ENCODE measurements around the gene OMP.
A peak's percentile ranks its signal among the peaks of the same experiment; 100 is the strongest.

OMP gene

GRCh38 chr11:77144196-77144856 is 41.7 kb downstream of the OMP start:
- DNase-seq: no peak

GRCh38 chr11:77144857-77145428 is 42.3 kb downstream of the OMP start:
- DNase-seq: no peak

GRCh38 chr11:77146261-77147035 is 43.8 kb downstream of the OMP start:
- no peak for DNase-seq

- DNase-seq: no peak
Measured at GRCh38 chr11:77147036-77147315, 44.3 kb downstream of the OMP start.

- peak; percentile 25 for DNase-seq
Measured at GRCh38 chr11:77147668-77148321, 45.2 kb downstream of the OMP start.

GRCh38 chr11:77148963-77149715 is 46.5 kb downstream of the OMP start:
- DNase-seq: no peak

GRCh38 chr11:77149716-77150392 is 47.2 kb downstream of the OMP start:
- no peak for DNase-seq

- DNase-seq: no peak
Measured at GRCh38 chr11:77150836-77151235, 48.2 kb downstream of the OMP start.

GRCh38 chr11:77151804-77152509 is 49.3 kb downstream of the OMP start:
- DNase-seq: peak; percentile 78

GRCh38 chr11:77152846-77153245 is 50.2 kb downstream of the OMP start:
- DNase-seq: no peak
